Breast epithelium (tissue), 4 donors: ENCODE measurements around the gene RABAC1. TPM values are rescaled to one million over a fixed set of nuclear protein-coding genes. Genes with fewer than 3 reads are reported as not detected.

ENCODE experiments used
- DNase-seq, 2 donors: peaks; one replicate each; pipeline ENCODE4 v3.0.0-alpha.2; 2019; ENCODE audit warnings: low spot score in 2 of 2
- H3K27ac ChIP-seq, 2 donors: fragments of 200-600 bp; sonication (generic) in 1 of 2; one replicate each; pipeline ENCODE4 v1.5.1; 2016 to 2019; ENCODE audit warnings: mild to moderate bottlenecking in 1 of 2
- H3K27me3 ChIP-seq, 2 donors: fragments of 200-600 bp; sonication (generic) in 1 of 2; one replicate each; pipeline versions ENCODE4 v1.5.1 to v1.6.0; 2017 to 2019; ENCODE audit warnings: control low read depth in 1 of 2, mild to moderate bottlenecking in 1 of 2
- H3K36me3 ChIP-seq: fragments of 200-600 bp; one replicate; pipeline ENCODE4 v1.5.1; 2019
- H3K4me1 ChIP-seq, 2 donors: fragments of 200-600 bp; sonication (generic); one replicate each; pipeline ENCODE4 v1.5.1; 2016 to 2019; ENCODE audit warnings: control low read depth in 1 of 2
- H3K4me3 ChIP-seq, 3 donors: fragments of 200-600 bp; sonication (generic); 1 replicate in 2 of 3; 2 replicates in 1 of 3; pipeline ENCODE4 v1.5.1; 2016 to 2019; ENCODE audit warnings: mild to moderate bottlenecking in 3 of 3, moderate library complexity in 2 of 3
- H3K9me3 ChIP-seq, 2 donors: fragments of 200-600 bp; sonication (generic) in 1 of 2; one replicate each; pipeline ENCODE4 v1.5.1; 2016 to 2019; ENCODE audit warnings: control low read depth in 1 of 2
- CTCF ChIP-seq, 3 donors: fragments of 450-650 bp; IDR thresholded peaks; one replicate each; pipeline ENCODE4 v1.5.1; 2016 to 2017; ENCODE audit warnings: antibody characterized with exemption in 3 of 3, mild to moderate bottlenecking in 3 of 3, moderate library complexity in 3 of 3
- POLR2A ChIP-seq: fragments of 450-650 bp; IDR thresholded peaks from one replicate; pipeline ENCODE4 v1.6.1; 2016; ENCODE audit warnings: antibody characterized with exemption, mild to moderate bottlenecking, moderate library complexity
- POLR2AphosphoS5 ChIP-seq, 3 donors: sonication (generic); formaldehyde crosslinking; IDR thresholded peaks; one replicate each; pipeline ENCODE4 v1.6.1; 2017; ENCODE audit warnings: antibody characterized with exemption in 3 of 3
- intact Hi-C: fragments of 100-400 bp; cut with DNase I; formaldehyde crosslinking; loops from one replicate; pipeline ENCODE4 v1.15.1; 2023; ENCODE audit warnings: low total_unique reads
- total RNA-seq, 3 donors: library from RNA; depleted of rRNA; stranded (reverse); fragments of >200 nt; gene quantifications; one replicate each; pipeline ENCODE4 v1.1.0, GENCODE V29; 2016

The RABAC1 gene
- total RNA-seq, 3 donors from 2014 or later = 150 to 190 (median 153) TPM

- intact Hi-C loops = no loop called here
- no peak overlapping the region for H3K4me3 ChIP-seq
- peaks cover 0 to 3% of the 10 kb centered on the region in 2 donors for H3K4me1 ChIP-seq
- H3K27ac ChIP-seq = no peak overlapping the region
- no peaks in the 10 kb centered on the region for H3K36me3 ChIP-seq
- no peak for TF ChIP-seq CTCF (IDR thresholded peaks at IDR 0.05)
- TF ChIP-seq POLR2A = no peak
- TF ChIP-seq POLR2AphosphoS5 (IDR thresholded peaks at IDR 0.05) = no peak
- no peak for DNase-seq
- H3K27me3 ChIP-seq = peaks cover 0 to 33% of the 10 kb centered on the region in 2 donors
- H3K9me3 ChIP-seq = no peaks in the 10 kb centered on the region
These were observed 49.4 kb downstream of the RABAC1 start for GRCh38 chr19:41909706-41910105.

GRCh38 chr19:41908724-41909464 lies 50.2 kb downstream of the RABAC1 start:
- Histone ChIP-seq H3K9me3 (no peaks in the 10 kb centered on the region), H3K27me3 (peaks cover 0 to 28% of the 10 kb centered on the region in 2 donors), H3K36me3 (peaks cover 5% of the 10 kb centered on the region), H3K4me3 (no peak overlapping the region), H3K27ac (no peak overlapping the region), H3K4me1 (peaks cover 0 to 3% of the 10 kb centered on the region in 2 donors)
- no peak for DNase-seq
- intact Hi-C loops = no loop called here
- no peak for TF ChIP-seq POLR2A
- no peak for TF ChIP-seq CTCF (IDR thresholded peaks at IDR 0.05)
- no peak for TF ChIP-seq POLR2AphosphoS5 (IDR thresholded peaks at IDR 0.05)

GRCh38 chr19:41907994-41908615 lies 51.0 kb downstream of the RABAC1 start:
- H3K4me1 ChIP-seq = peaks cover 0 to under 1% of the 10 kb centered on the region in 2 donors
- no peak for DNase-seq
- peaks cover 0 to 20% of the 10 kb centered on the region in 2 donors for H3K27me3 ChIP-seq
- TF ChIP-seq CTCF (IDR thresholded peaks at IDR 0.05) (no peak), POLR2AphosphoS5 (IDR thresholded peaks at IDR 0.05) (no peak), POLR2A (no peak)
- peaks cover 9% of the 10 kb centered on the region for H3K36me3 ChIP-seq
- H3K4me3 ChIP-seq = no peak overlapping the region
- H3K9me3 ChIP-seq = no peaks in the 10 kb centered on the region
- no peak overlapping the region for H3K27ac ChIP-seq
- intact Hi-C loops = no loop called here

GRCh38 chr19:41906916-41907680 lies 52.0 kb downstream of the RABAC1 start:
- TF ChIP-seq POLR2A = no peak
- no peak for TF ChIP-seq POLR2AphosphoS5 (IDR thresholded peaks at IDR 0.05)
- no peak for TF ChIP-seq CTCF (IDR thresholded peaks at IDR 0.05)
- H3K9me3 ChIP-seq = no peaks in the 10 kb centered on the region
- no peaks in the 10 kb centered on the region for H3K4me1 ChIP-seq
- no peak overlapping the region for H3K27ac ChIP-seq
- no peak overlapping the region for H3K4me3 ChIP-seq
- DNase-seq = no peak
- H3K36me3 ChIP-seq = peaks cover 17% of the 10 kb centered on the region
- peaks cover 0 to 10% of the 10 kb centered on the region in 2 donors for H3K27me3 ChIP-seq
- intact Hi-C loops = no loop called here

Other genes with a start within 250 kb of the RABAC1 start
- 1 to 10 TPM in 2 of 3 donors, not detected in 1; 1.0 to 6.9 TPM for gene CEACAM6, start 203.8 kb downstream of the RABAC1 start, total RNA-seq
- under 1 TPM in 1 of 3 donors, not detected in 2; 0.64 TPM for gene CEACAM3, start 162.7 kb downstream of the RABAC1 start, total RNA-seq
- gene LYPD4, start 114.6 kb downstream of the RABAC1 start, total RNA-seq = not detected
- gene DMRTC2, start 114.3 kb downstream of the RABAC1 start, total RNA-seq = not detected
- gene RPS19, start 99.1 kb downstream of the RABAC1 start, total RNA-seq = 1,000 to 10,000 TPM in 2 of 3 donors, 100 to 1,000 TPM in 1; 756 to 2,084 (median 1,264) TPM
- gene CD79A, start 82.0 kb downstream of the RABAC1 start, total RNA-seq = 1 to 10 TPM in 2 of 3 donors, under 1 TPM in 1; 0.80 to 2.9 (median 1.8) TPM
- gene ARHGEF1, start 76.1 kb downstream of the RABAC1 start, total RNA-seq = 10 to 100 TPM; 55.0 to 61.9 (median 55.7) TPM
- under 1 TPM in 1 of 3 donors, not detected in 2; 0.15 TPM for gene ERFL, start 30.9 kb downstream of the RABAC1 start, total RNA-seq
- gene ATP1A3, start 34.9 kb upstream of the RABAC1 start, total RNA-seq = not detected
- gene GRIK5, start 110.9 kb upstream of the RABAC1 start, total RNA-seq = 1 to 10 TPM in 2 of 3 donors, not detected in 1; 1.6 to 1.9 TPM
- gene ZNF574, start 116.8 kb upstream of the RABAC1 start, total RNA-seq = 10 to 100 TPM; 13.8 to 19.2 (median 15.1) TPM
- 1 to 10 TPM; 1.2 to 2.9 (median 1.6) TPM for gene POU2F2, start 173.1 kb upstream of the RABAC1 start, total RNA-seq